OCI-LY1 (cell line): ENCODE data around the gene ARL5C.

ENCODE experiments used
- CTCF ChIP-seq: fragments of 200-600 bp; sonication (generic), shearing (Covaris generic); IDR thresholded peaks from 2 replicates; pipeline ENCODE4 v1.5.1; 2017; ENCODE audit warnings: mild to moderate bottlenecking, antibody characterized with exemption, low read length, moderate library complexity, mixed read lengths
- EZH2 ChIP-seq: fragments of 200-600 bp; sonication (generic), shearing (Covaris generic); IDR thresholded peaks from 2 replicates; pipeline ENCODE4 v1.8.0; 2017; ENCODE audit warnings: borderline replicate concordance, mixed run types, mild to moderate bottlenecking, antibody characterized with exemption, low read length, moderate library complexity, mixed read lengths

DNA sequence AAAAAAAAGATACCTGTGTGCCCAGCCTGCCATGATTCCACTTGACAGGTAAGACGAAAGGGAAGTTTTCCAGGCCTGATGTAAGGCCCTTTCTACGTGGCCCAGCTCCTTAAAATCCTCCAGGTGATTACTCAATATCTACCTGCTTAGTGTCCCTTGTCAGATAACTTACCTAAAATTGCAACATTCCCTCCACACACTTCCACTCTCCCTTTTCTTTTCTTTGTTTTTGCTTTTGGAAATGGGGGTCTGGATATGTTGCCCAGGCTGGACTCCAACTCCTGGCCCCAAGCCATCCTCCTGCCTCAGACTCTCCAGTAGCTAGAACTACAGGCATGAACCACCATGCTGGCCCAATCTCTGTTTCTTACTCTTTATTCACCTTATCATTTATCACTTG lies 7.3 kb downstream of the ARL5C start:
- TF ChIP-seq CTCF (no peak), EZH2 (no peak)
